OCI-LY7 (cell line): Measurements from ENCODE around the gene LTBR. TPM values are rescaled to one million over a fixed set of nuclear protein-coding genes. Genes with fewer than 3 reads are reported as not detected.

Source experiments
- BruUV-seq: library from RNA; stranded (reverse); fragments of 400-500 nt; replicated peaks from 2 replicates; lab custom pipeline; 2021; lab: Mats Ljungman, UMichigan
- CTCF ChIA-PET: fragments of 300-600 bp; sonication (Branson Sonifier 250); formaldehyde crosslinking; loops from one replicate; lab custom pipeline; 2022; ENCODE audit warnings: antibody characterized with exemption; ENCODE audit not compliant: unreplicated experiment; lab: Charles Lee
- POLR2A ChIA-PET: fragments of 300-600 bp; sonication (Branson Sonifier 250); formaldehyde crosslinking; loops from one replicate; lab custom pipeline; 2022; ENCODE audit warnings: antibody characterized with exemption; lab: Charles Lee
- DNase-seq: peaks from one replicate; pipeline ENCODE4 v3.0.0-alpha.2; 2015; ENCODE audit warnings: low spot score
- H2AFZ ChIP-seq: fragments of 200-600 bp; sonication (generic), shearing (Covaris generic); 2 replicates; pipeline ENCODE4 v1.6.1; 2014; ENCODE audit warnings: mild to moderate bottlenecking, antibody characterized with exemption, low read length, moderate library complexity
- H3K27ac ChIP-seq: fragments of 200-600 bp; sonication (generic); 2 replicates; pipeline ENCODE4 v1.5.1; 2014; ENCODE audit warnings: mixed run types, low read depth, mild to moderate bottlenecking, moderate library complexity, low read length, inconsistent platforms; ENCODE audit not compliant: poor library complexity, severe bottlenecking
- H3K36me3 ChIP-seq: fragments of 200-600 bp; sonication (generic); 2 replicates; pipeline ENCODE4 v1.6.1; 2014; ENCODE audit warnings: mild to moderate bottlenecking, antibody characterized with exemption, low read length, moderate library complexity, mixed read lengths; ENCODE audit not compliant: insufficient read depth
- H3K4me1 ChIP-seq: fragments of 200-600 bp; sonication (generic); 2 replicates; pipeline ENCODE4 v1.5.1; 2014; ENCODE audit warnings: mild to moderate bottlenecking, low read length; ENCODE audit not compliant: insufficient read depth, poor library complexity, severe bottlenecking
- H3K4me2 ChIP-seq: fragments of 200-600 bp; sonication (generic); 2 replicates; pipeline ENCODE4 v1.6.1; 2014; ENCODE audit warnings: mild to moderate bottlenecking, low read length
- H3K4me3 ChIP-seq: fragments of 200-600 bp; sonication (generic); 2 replicates; pipeline ENCODE4 v1.5.1; 2014; ENCODE audit warnings: mild to moderate bottlenecking, low read depth, low read length; ENCODE audit not compliant: poor library complexity, severe bottlenecking
- H3K79me2 ChIP-seq: fragments of 200-600 bp; sonication (generic); 2 replicates; pipeline ENCODE4 v1.6.1; 2016; ENCODE audit warnings: low read depth, mild to moderate bottlenecking, low read length, moderate library complexity, mixed read lengths; ENCODE audit not compliant: insufficient read depth
- H3K9me2 ChIP-seq: fragments of 200-600 bp; sonication (generic); 2 replicates; pipeline ENCODE4 v1.6.1; 2016; ENCODE audit warnings: mild to moderate bottlenecking, low read length, mixed read lengths; ENCODE audit not compliant: insufficient read depth
- H3K9me3 ChIP-seq: fragments of 200-600 bp; sonication (generic); 2 replicates; pipeline ENCODE4 v1.6.1; 2014; ENCODE audit warnings: mild to moderate bottlenecking, mixed run types, low read length, mixed read lengths
- H4K20me1 ChIP-seq: fragments of 200-600 bp; sonication (generic); 2 replicates; pipeline ENCODE4 v1.6.1; 2014; ENCODE audit warnings: mild to moderate bottlenecking, antibody characterized with exemption, low read length, moderate library complexity, mixed read lengths; ENCODE audit not compliant: insufficient read depth
- EZH2phosphoT487 ChIP-seq: fragments of 200-600 bp; sonication (generic); IDR thresholded peaks from 2 replicates; pipeline ENCODE4 v1.6.1; 2018; ENCODE audit warnings: low read depth, borderline replicate concordance, mild to moderate bottlenecking, mixed run types, antibody characterized with exemption, low read length, moderate library complexity, mixed read lengths
- intact Hi-C: fragments of 100-400 bp; cut with micrococcal nuclease; formaldehyde crosslinking; loops from one replicate; pipeline ENCODE4 v1.10.0; 2022; ENCODE audit not compliant: unreplicated experiment
- total RNA-seq, 2 experiments: library from RNA; depleted of rRNA in 1 of 2; stranded (reverse); fragments of >200 nt in 1 of 2; shearing (Covaris generic) in 1 of 2; gene quantifications; 2 replicates each; pipeline ENCODE4 v1.2.3, GENCODE V29; 2014 to 2022
- TF ChIP-seq, protein P1 (sequence below): fragments of 200-600 bp; sonication (generic); conservative IDR thresholded peaks from 2 replicates; pipeline ENCODE4 v1.5.1; 2014; ENCODE audit warnings: mild to moderate bottlenecking, antibody characterized with exemption, low read length, moderate library complexity, mixed read lengths

The LTBR gene
- total RNA-seq, 2 experiments from 2014 or later = not detected

- no peaks in the 10 kb centered on the region for H3K9me2 ChIP-seq
- no peak overlapping the region for H3K4me3 ChIP-seq
- H3K27ac ChIP-seq = no peak overlapping the region
- no peaks in the 10 kb centered on the region for H3K79me2 ChIP-seq
- H3K36me3 ChIP-seq = no peaks in the 10 kb centered on the region
- no peak overlapping the region for H2AFZ ChIP-seq
- no peaks in the 10 kb centered on the region for H3K9me3 ChIP-seq
- peaks cover 76% of the 10 kb centered on the region for H3K4me1 ChIP-seq
- TF ChIP-seq EZH2phosphoT487 = no peak
- TF ChIP-seq, protein P1, sequence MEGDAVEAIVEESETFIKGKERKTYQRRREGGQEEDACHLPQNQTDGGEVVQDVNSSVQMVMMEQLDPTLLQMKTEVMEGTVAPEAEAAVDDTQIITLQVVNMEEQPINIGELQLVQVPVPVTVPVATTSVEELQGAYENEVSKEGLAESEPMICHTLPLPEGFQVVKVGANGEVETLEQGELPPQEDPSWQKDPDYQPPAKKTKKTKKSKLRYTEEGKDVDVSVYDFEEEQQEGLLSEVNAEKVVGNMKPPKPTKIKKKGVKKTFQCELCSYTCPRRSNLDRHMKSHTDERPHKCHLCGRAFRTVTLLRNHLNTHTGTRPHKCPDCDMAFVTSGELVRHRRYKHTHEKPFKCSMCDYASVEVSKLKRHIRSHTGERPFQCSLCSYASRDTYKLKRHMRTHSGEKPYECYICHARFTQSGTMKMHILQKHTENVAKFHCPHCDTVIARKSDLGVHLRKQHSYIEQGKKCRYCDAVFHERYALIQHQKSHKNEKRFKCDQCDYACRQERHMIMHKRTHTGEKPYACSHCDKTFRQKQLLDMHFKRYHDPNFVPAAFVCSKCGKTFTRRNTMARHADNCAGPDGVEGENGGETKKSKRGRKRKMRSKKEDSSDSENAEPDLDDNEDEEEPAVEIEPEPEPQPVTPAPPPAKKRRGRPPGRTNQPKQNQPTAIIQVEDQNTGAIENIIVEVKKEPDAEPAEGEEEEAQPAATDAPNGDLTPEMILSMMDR = no peak
- H4K20me1 ChIP-seq = no peaks in the 10 kb centered on the region
- BruUV-seq = no TSS peak
- H3K4me2 ChIP-seq = no peak overlapping the region
- no peak for DNase-seq
- ChIA-PET CTCF (interaction anchor here (1.0 to 1.1 kb wide), 2 partner anchors 13 to 15 kb away, joined by 3 to 5 read pairs; no protein-coding TSS in a partner anchor), POLR2A (interaction anchor here (1.1 to 8.3 kb wide), 3 partner anchors 9 to 33 kb away, joined by 3 to 55 read pairs (median 5); no protein-coding TSS in a partner anchor)
- intact Hi-C loops = no loop called here
Observed at GRCh38 chr12:6358881-6359280, 25.1 kb upstream of the LTBR start.

DNA sequence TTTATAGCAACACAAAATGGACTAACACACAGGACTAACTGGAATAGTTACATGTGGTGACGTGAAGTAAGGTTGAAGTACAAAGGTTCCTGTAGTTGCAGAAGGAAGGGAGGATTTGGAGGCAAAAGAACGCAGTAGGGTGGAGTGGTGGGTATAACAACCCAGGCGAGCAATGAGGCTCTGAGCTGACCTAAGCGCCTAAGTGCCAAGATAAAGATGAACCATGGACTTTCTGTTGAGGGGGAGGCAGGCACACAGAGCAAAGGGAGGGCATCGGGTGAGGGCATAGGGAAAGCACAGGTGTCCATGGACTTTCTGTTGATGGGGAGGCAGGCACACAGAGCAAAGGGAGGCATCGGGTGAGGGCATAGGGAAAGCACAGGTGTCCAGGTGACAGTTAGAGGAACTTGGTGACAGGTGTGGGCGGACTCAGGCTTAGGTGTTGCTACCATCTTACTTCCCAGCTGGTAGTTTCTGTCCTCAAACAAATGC, 23.8 kb upstream of the LTBR start:
- Histone ChIP-seq H3K4me3 (peak overlapping the region; percentile 24), H3K9me3 (no peaks in the 10 kb centered on the region), H4K20me1 (no peaks in the 10 kb centered on the region), H3K36me3 (no peaks in the 10 kb centered on the region), H3K4me2 (peak overlapping the region; percentile 59), H3K4me1 (peaks cover 67% of the 10 kb centered on the region), H3K27ac (peak overlapping the region; percentile 81), H3K79me2 (no peaks in the 10 kb centered on the region), H2AFZ (peak overlapping the region; percentile 56; the same call in 1 of the 2 replicates), H3K9me2 (no peaks in the 10 kb centered on the region)
- POLR2A ChIA-PET = interaction anchor here (0.7 to 8.3 kb wide), 6 partner anchors 15 to 163 kb away, joined by 4 to 55 read pairs (median 4); partner anchors contain the start of gene CD27
- DNase-seq = peak; percentile 86
- intact Hi-C loops = loop anchor here (5.0 kb wide), 1 partner anchor 1533 kb away; no protein-coding TSS in a partner anchor
- BruUV-seq = no TSS peak
- CTCF ChIA-PET = interaction anchor here (0.6 kb wide), 1 partner anchor 14 kb away, joined by 3 read pairs; no protein-coding TSS in a partner anchor
- TF ChIP-seq, protein P1 = no peak
- no peak for TF ChIP-seq EZH2phosphoT487
